Sigmoid colon (tissue), 7 donors: Measurements from ENCODE around the gene MOB3C. TPM values are rescaled to one million over a fixed set of nuclear protein-coding genes. Genes with fewer than 3 reads are reported as not detected.
A peak's percentile ranks its signal among the peaks of the same experiment; 100 is the strongest.
"Not testable (repeated sequence)": the region's sequence is repeated elsewhere in the genome, so short reads cannot be mapped to it uniquely, and the experiment has no call there.

Experiments used
- DNase-seq: peaks from one replicate; pipeline ENCODE4 v3.0.0-alpha.2; 2019
- H3K27ac ChIP-seq, 4 donors: fragments of 200-600 bp; sonication (generic); one replicate each; pipeline ENCODE4 v1.5.1; 2016 to 2019; ENCODE audit warnings: mild to moderate bottlenecking in 1 of 4
- H3K27me3 ChIP-seq, 3 donors: fragments of 200-600 bp; sonication (generic); one replicate each; pipeline ENCODE4 v1.5.1; 2019; ENCODE audit warnings: mild to moderate bottlenecking in 1 of 3
- H3K36me3 ChIP-seq, 4 donors: fragments of 200-600 bp; sonication (generic); one replicate each; pipeline ENCODE4 v1.5.1; 2016 to 2019
- H3K4me1 ChIP-seq, 4 donors: fragments of 200-600 bp; sonication (generic); one replicate each; pipeline ENCODE4 v1.5.1; 2017 to 2019
- H3K4me3 ChIP-seq, 4 donors: fragments of 200-600 bp; sonication (generic); one replicate each; pipeline ENCODE4 v1.5.1; 2017 to 2019; ENCODE audit warnings: mild to moderate bottlenecking in 2 of 4, moderate library complexity in 1 of 4
- H3K9me3 ChIP-seq, 4 donors: fragments of 200-600 bp in 3 of 4; sonication (generic) in 3 of 4; one replicate each; pipeline versions ENCODE4 v1.5.1 to v1.6.1; 2013 to 2019
- CTCF ChIP-seq, 4 experiments: fragments of 450-650 bp in 3 of 4; fragments of 200-600 bp in 1 of 4; IDR thresholded peaks; one replicate each; pipeline ENCODE4 v1.5.1; 2016 to 2019; ENCODE audit warnings: antibody characterized with exemption in 4 of 4, mild to moderate bottlenecking in 3 of 4, moderate library complexity in 2 of 4
- EP300 ChIP-seq, 4 donors: sonication (generic); formaldehyde crosslinking; IDR thresholded peaks; one replicate each; pipeline ENCODE4 v1.6.1; 2017; ENCODE audit warnings: antibody characterized with exemption in 4 of 4
- POLR2A ChIP-seq, 2 donors: fragments of 450-650 bp; IDR thresholded peaks; one replicate each; pipeline ENCODE4 v1.6.1; 2016; ENCODE audit warnings: antibody characterized with exemption in 2 of 2, mild to moderate bottlenecking in 2 of 2, moderate library complexity in 2 of 2
- POLR2AphosphoS5 ChIP-seq, 4 donors: sonication (generic); formaldehyde crosslinking; IDR thresholded peaks; one replicate each; pipeline ENCODE4 v1.6.1; 2017; ENCODE audit warnings: antibody characterized with exemption in 4 of 4
- WGBS, 2 donors: extraction: QIAGEN DNeasy Blood & Tissue Kit; methylation state at CpG; one replicate each; pipeline ENCODE4 v1.1.7; 2013; 5-methylcytosine and 5-hydroxymethylcytosine counted together
- intact Hi-C: fragments of 100-400 bp; cut with DNase I; formaldehyde crosslinking; loops from one replicate; pipeline ENCODE4 v1.15.1; 2023
- polyA plus RNA-seq, 3 donors: library from polyadenylated mRNA; stranded (reverse); fragments of 200-250 nt; gene quantifications; one replicate each; pipeline ENCODE4 v1.2.3, GENCODE V29; 2013
- total RNA-seq, 4 donors: library from RNA; depleted of rRNA; stranded (reverse); fragments of >200 nt; gene quantifications; one replicate each; pipeline ENCODE4 v1.1.0, GENCODE V29; 2016
- donor health status: healthy with polysubstance abuse.
- donor health status: Bipolar disorder and iron deficiency.
- donor health status: healthy.

The MOB3C gene
- total and polyA plus RNA-seq, 7 donors, result 7.8 to 25.7 (median 13.8) TPM

- peaks cover 0 to 5% (median 0%) of the 10 kb centered on the region in 4 donors for H3K9me3 ChIP-seq
- intact Hi-C loops, result no loop called here
- H3K27me3 ChIP-seq, result no peaks in the 10 kb centered on the region
- TF ChIP-seq POLR2AphosphoS5 (IDR thresholded peaks at IDR 0.05), result no peak
- no peak for TF ChIP-seq CTCF (IDR thresholded peaks at IDR 0.05)
- TF ChIP-seq POLR2A (IDR thresholded peaks at IDR 0.05), result no peak
- peaks cover 4 to 48% (median 14%) of the 10 kb centered on the region in 4 donors for H3K36me3 ChIP-seq
- 42 to 60% methylated on average over 6 of the region's 6 CpGs for WGBS, 2 donors
- no peak for DNase-seq
- H3K4me3 ChIP-seq, result no peak overlapping the region
- H3K27ac ChIP-seq, result peak overlapping the region; percentile 67 to 73 (median 71)
- H3K4me1 ChIP-seq, result peaks cover 0 to 33% (median 9%) of the 10 kb centered on the region in 4 donors
Measured at GRCh38 chr1:46652321-46653100, 35.9 kb upstream of the MOB3C start.

GRCh38 chr1:46651152-46651551 lies 34.5 kb upstream of the MOB3C start:
- WGBS, 2 donors, result 71 to 86% methylated on average over 3 of the region's 3 CpGs
- H3K27ac ChIP-seq, H3K4me3 ChIP-seq, DNase-seq, H3K27me3 ChIP-seq, H3K9me3 ChIP-seq, intact Hi-C loops: not testable (repeated sequence)
- Histone ChIP-seq H3K36me3 (peaks cover 4 to 48% (median 14%) of the 10 kb centered on the region in 4 donors), H3K4me1 (peaks cover 0 to 20% (median 7%) of the 10 kb centered on the region in 4 donors)

DNA sequence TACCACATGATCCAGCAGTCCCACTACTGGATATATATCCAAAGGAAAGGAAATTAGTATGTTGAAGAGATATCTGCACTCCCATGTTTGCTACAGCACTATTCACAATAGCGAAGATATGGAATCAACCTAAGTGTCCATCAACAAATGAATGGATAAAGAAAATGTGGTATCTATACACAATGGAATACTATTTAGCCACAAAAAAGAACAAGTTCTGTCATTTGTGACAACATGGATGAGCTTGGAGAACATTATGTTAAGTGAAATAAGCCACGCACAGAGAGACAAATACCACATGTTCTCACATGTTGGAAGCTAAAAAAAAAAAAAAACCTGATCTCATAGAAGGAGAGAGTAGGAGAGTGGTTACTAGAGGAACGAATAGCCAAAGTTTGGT lies 33.9 kb upstream of the MOB3C start:
- Histone ChIP-seq H3K9me3 (peaks cover 0 to 5% (median 0%) of the 10 kb centered on the region in 4 donors), H3K4me3 (no peak overlapping the region), H3K27ac (no peak overlapping the region), H3K27me3 (no peaks in the 10 kb centered on the region), H3K36me3 (peaks cover 4 to 48% (median 13%) of the 10 kb centered on the region in 4 donors), H3K4me1 (peaks cover 0 to 16% (median 7%) of the 10 kb centered on the region in 4 donors)
- intact Hi-C loops, result no loop called here
- whole genome bisulfite sequencing, 2 donors, result 64 to 99% methylated on average over 3 of the region's 3 CpGs
- no peak for DNase-seq
- TF ChIP-seq POLR2A (IDR thresholded peaks at IDR 0.05) (no peak), CTCF (IDR thresholded peaks at IDR 0.05) (no peak), POLR2AphosphoS5 (IDR thresholded peaks at IDR 0.05) (no peak), EP300 (IDR thresholded peaks at IDR 0.05) (no peak)

GRCh38 chr1:46649764-46650163 lies 33.2 kb upstream of the MOB3C start:
- H3K27ac ChIP-seq, result no peak overlapping the region
- no peak for TF ChIP-seq CTCF (IDR thresholded peaks at IDR 0.05)
- no peak for TF ChIP-seq POLR2AphosphoS5 (IDR thresholded peaks at IDR 0.05)
- TF ChIP-seq EP300 (IDR thresholded peaks at IDR 0.05), result no peak
- TF ChIP-seq POLR2A (IDR thresholded peaks at IDR 0.05), result no peak
- no peak overlapping the region for H3K4me3 ChIP-seq
- peaks cover 0 to 5% (median 0%) of the 10 kb centered on the region in 4 donors for H3K9me3 ChIP-seq
- intact Hi-C loops, result no loop called here
- peaks cover 0 to 19% (median 10%) of the 10 kb centered on the region in 4 donors for H3K4me1 ChIP-seq
- 97% methylated on average over 2 of the region's 2 CpGs for WGBS, 2 donors
- peaks cover under 1 to 44% (median 10%) of the 10 kb centered on the region in 4 donors for H3K36me3 ChIP-seq
- no peak for DNase-seq
- H3K27me3 ChIP-seq, result no peaks in the 10 kb centered on the region

- WGBS, 2 donors, result 95 to 98% methylated on average over 3 of the region's 3 CpGs
- no peak for DNase-seq
- no peaks in the 10 kb centered on the region for H3K27me3 ChIP-seq
- peaks cover 0 to 41% (median 9%) of the 10 kb centered on the region in 4 donors for H3K36me3 ChIP-seq
- TF ChIP-seq EP300 (IDR thresholded peaks at IDR 0.05) (no peak), CTCF (IDR thresholded peaks at IDR 0.05) (no peak), POLR2A (IDR thresholded peaks at IDR 0.05) (no peak), POLR2AphosphoS5 (IDR thresholded peaks at IDR 0.05) (no peak)
- no peak overlapping the region for H3K4me3 ChIP-seq
- H3K9me3 ChIP-seq, result peaks cover 0 to 5% (median 0%) of the 10 kb centered on the region in 4 donors
- no peak overlapping the region for H3K27ac ChIP-seq
- peaks cover 0 to 27% (median 22%) of the 10 kb centered on the region in 4 donors for H3K4me1 ChIP-seq
- intact Hi-C loops, result no loop called here
Measured at GRCh38 chr1:46647611-46648010, 31.0 kb upstream of the MOB3C start.
